ENCODE measurements around the gene ANKFN1. TPM values are rescaled to one million over a fixed set of nuclear protein-coding genes. Genes with fewer than 3 reads are reported as not detected.

Gene ANKFN1
- total and polyA plus RNA-seq, 2 donors from 2014 or later = 0.19 TPM; not detected in 1

- DNase-seq (peak in 2 of 5 donors; percentile 43 to 52), FAIRE-seq (no peak)
- H3K27ac ChIP-seq (ENCODE audit: low read depth in 2 of 2, low read length in 2 of 2) = no peak overlapping the region
- H3K9me3 ChIP-seq (ENCODE audit: control insufficient read depth in 2 of 3, insufficient read depth in 1 of 3, low read length in 3 of 3) = no peaks in the 10 kb centered on the region
- no peaks in the 10 kb centered on the region for H3K36me3 ChIP-seq (ENCODE audit: control insufficient read depth in 2 of 3, insufficient read depth in 3 of 3, low read length in 3 of 3)
- H3K4me1 ChIP-seq (ENCODE audit: control insufficient read depth in 2 of 3, insufficient read depth in 2 of 3, low read depth in 1 of 3, low read length in 3 of 3) = no peaks in the 10 kb centered on the region
- H3K27me3 ChIP-seq (ENCODE audit: control insufficient read depth, insufficient read depth, low read length) = no peaks in the 10 kb centered on the region
- H3K9ac ChIP-seq (ENCODE audit: low read length in 3 of 3) = no peak overlapping the region
- no peak overlapping the region for H3K4me3 ChIP-seq (ENCODE audit: low read length in 3 of 3)
- no peak for TF ChIP-seq CTCF (IDR thresholded peaks at IDR 0.05; ENCODE audit: borderline replicate concordance, extremely low read depth, insufficient read depth)
- intact Hi-C loops (cut with DNase I) = no loop called here
Observed at GRCh38 chr17:56528696-56529095, 375.4 kb downstream of the ANKFN1 start.

GRCh38 chr17:56532926-56533325, 379.7 kb downstream of the ANKFN1 start:
- Histone ChIP-seq H3K9ac (ENCODE audit: low read length in 3 of 3) (no peak overlapping the region), H3K27ac (ENCODE audit: low read depth in 2 of 2, low read length in 2 of 2) (no peak overlapping the region), H3K36me3 (ENCODE audit: control insufficient read depth in 2 of 3, insufficient read depth in 3 of 3, low read length in 3 of 3) (no peaks in the 10 kb centered on the region), H3K4me1 (ENCODE audit: control insufficient read depth in 2 of 3, insufficient read depth in 2 of 3, low read depth in 1 of 3, low read length in 3 of 3) (no peaks in the 10 kb centered on the region), H3K4me3 (ENCODE audit: low read length in 3 of 3) (no peak overlapping the region), H3K9me3 (ENCODE audit: control insufficient read depth in 2 of 3, insufficient read depth in 1 of 3, low read length in 3 of 3) (peaks cover 0 to 3% (median 0%) of the 10 kb centered on the region in 3 donors), H3K27me3 (ENCODE audit: control insufficient read depth, insufficient read depth, low read length) (no peaks in the 10 kb centered on the region)
- intact Hi-C loops (cut with DNase I) = no loop called here
- DNase-seq = no peak
- no peak for FAIRE-seq
- no peak for TF ChIP-seq CTCF (IDR thresholded peaks at IDR 0.05; ENCODE audit: borderline replicate concordance, extremely low read depth, insufficient read depth)

GRCh38 chr17:56536766-56537165, 383.5 kb downstream of the ANKFN1 start:
- no peak for FAIRE-seq

More at GRCh38 chr17:56536766-56537165, 383.5 kb downstream of the ANKFN1 start:
- DNase-seq = no peak
- Histone ChIP-seq H3K4me1 (ENCODE audit: control insufficient read depth in 2 of 3, insufficient read depth in 2 of 3, low read depth in 1 of 3, low read length in 3 of 3) (no peaks in the 10 kb centered on the region), H3K9ac (ENCODE audit: low read length in 3 of 3) (no peak overlapping the region), H3K27ac (ENCODE audit: low read depth in 2 of 2, low read length in 2 of 2) (no peak overlapping the region), H3K27me3 (ENCODE audit: control insufficient read depth, insufficient read depth, low read length) (no peaks in the 10 kb centered on the region), H3K9me3 (ENCODE audit: control insufficient read depth in 2 of 3, insufficient read depth in 1 of 3, low read length in 3 of 3) (peaks cover 0 to 3% (median 0%) of the 10 kb centered on the region in 3 donors), H3K4me3 (ENCODE audit: low read length in 3 of 3) (no peak overlapping the region), H3K36me3 (ENCODE audit: control insufficient read depth in 2 of 3, insufficient read depth in 3 of 3, low read length in 3 of 3) (no peaks in the 10 kb centered on the region)
- TF ChIP-seq CTCF (IDR thresholded peaks at IDR 0.05; ENCODE audit: borderline replicate concordance, extremely low read depth, insufficient read depth) = no peak
- intact Hi-C loops (cut with DNase I) = no loop called here

All from kidney (tissue), 14 donors.